GM03348 (cell line): ENCODE data around the gene LIPA.

Source experiments
- DNase-seq: peaks from one replicate; pipeline ENCODE4 v3.0.0; 2012; ENCODE audit warnings: low spot score

LIPA gene

DNA sequence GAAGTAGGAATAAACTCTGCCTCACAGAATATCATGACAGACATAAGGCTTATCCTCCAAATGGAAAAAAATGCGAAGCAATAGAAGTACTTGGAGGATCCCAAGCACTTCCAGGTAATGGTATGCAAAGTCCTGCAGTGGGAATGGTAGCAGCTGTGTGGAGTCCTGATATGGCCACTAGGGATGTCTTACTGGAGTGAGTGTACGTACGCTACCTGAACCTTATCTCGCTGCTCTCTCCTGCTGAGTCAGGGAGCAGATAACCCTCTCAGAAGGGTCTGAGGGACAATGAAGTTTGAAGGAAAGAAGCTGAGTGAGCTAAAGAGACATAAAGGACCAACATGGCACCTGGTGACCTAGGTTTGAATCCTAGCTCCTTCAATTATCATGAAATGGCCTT lies 86.7 kb downstream of the LIPA start:
- DNase-seq, result no peak

GRCh38 chr10:89164080-89164479 lies 87.5 kb downstream of the LIPA start:
- DNase-seq, result no peak
